HL-60 (cell line): ENCODE results near the gene TTC28.

ENCODE experiments used
- DNase-seq, 2 experiments: peaks; one replicate each; pipeline ENCODE4 v3.0.0-alpha.2; 2010 to 2020; ENCODE audit warnings: low read depth in 1 of 2, low spot score in 1 of 2
- H3K27ac ChIP-seq: fragments of 250-450 bp; sonication (Bioruptor Pico); replicated peaks from 2 replicates; pipeline ENCODE4 v1.5.1; 2020; ENCODE audit warnings: mild to moderate bottlenecking, moderate library complexity
- H3K27me3 ChIP-seq: fragments of 250-450 bp; sonication (Bioruptor Pico); 2 replicates; pipeline ENCODE4 v1.5.1; 2021; ENCODE audit warnings: mild to moderate bottlenecking, moderate library complexity; ENCODE audit not compliant: insufficient read depth, poor library complexity, severe bottlenecking
- H3K4me3 ChIP-seq: replicated peaks from 2 replicates; pipeline ENCODE4 v1.5.1; 2011; ENCODE audit warnings: mild to moderate bottlenecking, control low read depth, low read length; ENCODE audit not compliant: insufficient read depth
- CTCF ChIP-seq: IDR thresholded peaks from one replicate; pipeline ENCODE4 v1.5.1; 2011; ENCODE audit warnings: low read length, control low read depth, inconsistent platforms; ENCODE audit not compliant: insufficient read depth
- GABPA ChIP-seq: IDR thresholded peaks from 2 replicates; pipeline ENCODE4 v1.6.1; 2012; ENCODE audit warnings: low read depth
- POLR2AphosphoS5 ChIP-seq: IDR thresholded peaks from 2 replicates; pipeline ENCODE4 v1.6.1; 2012; ENCODE audit warnings: low read depth
- REST ChIP-seq: IDR thresholded peaks from 2 replicates; pipeline ENCODE4 v1.6.1; 2012; ENCODE audit warnings: low read depth; ENCODE audit not compliant: insufficient replicate concordance
- SPI1 ChIP-seq: IDR thresholded peaks from 2 replicates; pipeline ENCODE4 v1.6.1; 2012; ENCODE audit warnings: low read depth, mild to moderate bottlenecking, borderline replicate concordance

Gene TTC28

GRCh38 chr22:28450109-28450508 lies 229.5 kb downstream of the TTC28 start:
- TF ChIP-seq REST (no peak), POLR2AphosphoS5 (no peak), GABPA (no peak), CTCF (no peak), SPI1 (no peak)
- no peak overlapping the region for H3K27ac ChIP-seq
- no peak for DNase-seq

GRCh38 chr22:28449041-28449440 lies 230.6 kb downstream of the TTC28 start:
- TF ChIP-seq REST (no peak), GABPA (no peak), POLR2AphosphoS5 (no peak), SPI1 (no peak), CTCF (no peak)
- no peak for DNase-seq
- Histone ChIP-seq H3K27ac (no peak overlapping the region), H3K27me3 (peaks cover 14% of the 10 kb centered on the region), H3K4me3 (no peak overlapping the region)

More at GRCh38 chr22:28450109-28450508, 229.5 kb downstream of the TTC28 start:
- peaks cover 7% of the 10 kb centered on the region for H3K27me3 ChIP-seq
- no peak overlapping the region for H3K4me3 ChIP-seq

GRCh38 chr22:28448625-28449024 lies 231.0 kb downstream of the TTC28 start:
- TF ChIP-seq GABPA (no peak), SPI1 (no peak), CTCF (no peak), POLR2AphosphoS5 (no peak), REST (no peak)
- H3K27me3 ChIP-seq, result peaks cover 18% of the 10 kb centered on the region
- no peak overlapping the region for H3K4me3 ChIP-seq
- H3K27ac ChIP-seq, result no peak overlapping the region
- DNase-seq, result no peak
